ENCODE data around the gene ABI3BP. TPM values are rescaled to one million over a fixed set of nuclear protein-coding genes. Genes with fewer than 3 reads are reported as not detected.

Gene ABI3BP
- total and polyA plus RNA-seq, 10 of the 15 experiments (the other 5 are each of a cell fraction or from before 2014, with no cell fraction given): 0.03 to 0.42 (median 0.11) TPM; not detected in 4

GRCh38 chr3:100968932-100969906 is 24.0 kb downstream of the ABI3BP start:
- Histone ChIP-seq H2AFZ (ENCODE audit: control insufficient read depth, low read depth, low read length) (no peak overlapping the region), H3K36me3 (ENCODE audit: control insufficient read depth in 2 of 2, insufficient read depth in 2 of 2, low read length in 1 of 2) (no peaks in the 10 kb centered on the region), H3K27ac (ENCODE audit: control insufficient read depth, insufficient read depth) (no peak overlapping the region), H3K4me3 (no peak overlapping the region), H3K9ac (ENCODE audit: control insufficient read depth, insufficient read depth, low read length) (no peak overlapping the region), H3K4me2 (ENCODE audit: control insufficient read depth, insufficient read depth) (no peak overlapping the region), H4K20me1 (ENCODE audit: control insufficient read depth, insufficient read depth) (no peaks in the 10 kb centered on the region), H3K9me3 (replicated peaks; ENCODE audit: control insufficient read depth, insufficient read depth, low read length) (no peaks in the 10 kb centered on the region), H3K79me2 (ENCODE audit: control insufficient read depth, insufficient read depth, low read length) (no peaks in the 10 kb centered on the region), H3K4me1 (ENCODE audit: control insufficient read depth, insufficient read depth, low read length) (no peaks in the 10 kb centered on the region), H3K27me3 (replicated peaks in 1 of 2; ENCODE audit: control insufficient read depth in 2 of 2, insufficient read depth in 2 of 2, low read length in 1 of 2) (no peaks in the 10 kb centered on the region)
- ChIA-PET POLR2A (no interaction called here), CTCF (no interaction called here), SMC1A (ENCODE audit: uncharacterized antibody, unreplicated experiment) (interaction anchor here (0.6 to 0.7 kb wide), 2 partner anchors 9 to 16 kb away, joined by 3 read pairs; no protein-coding TSS in a partner anchor), RAD21 (ENCODE audit: unreplicated experiment) (no interaction called here)
- FAIRE-seq (no peak), ATAC-seq (no peak), DNase-seq (ENCODE audit: low read depth, low spot score) (no peak)
- intact Hi-C loops (cut with micrococcal nuclease; ENCODE audit: unreplicated experiment): no loop called here
- TF ChIP-seq YY1 (IDR thresholded peaks at IDR 0.05; ENCODE audit: low read depth, low read length) (no peak), E4F1 (IDR thresholded peaks at IDR 0.05; ENCODE audit: borderline replicate concordance, partially characterized antibody) (no peak), RELA (IDR thresholded peaks at IDR 0.05; ENCODE audit: borderline replicate concordance, partially characterized antibody) (no peak), KLF5 (IDR thresholded peaks at IDR 0.05; ENCODE audit: partially characterized antibody) (no peak), REST (IDR thresholded peaks at IDR 0.05; ENCODE audit: low read depth, low read length) (no peak), CTCF (IDR thresholded peaks at IDR 0.05 in 2 of 3, conservative IDR thresholded peaks at IDR 0.05 in 1 of 3; ENCODE audit: control insufficient read depth in 2 of 3, extremely low read depth in 1 of 3, insufficient read depth in 1 of 3, low read depth in 3 of 3, low read length in 3 of 3) (no peak), CEBPB (IDR thresholded peaks at IDR 0.05; ENCODE audit: borderline replicate concordance in 1 of 2, low read depth in 2 of 2, low read length in 2 of 2) (no peak), FOS (IDR thresholded peaks at IDR 0.05; ENCODE audit: borderline replicate concordance, extremely low read depth, insufficient read length) (no peak), JUNB (IDR thresholded peaks at IDR 0.05) (no peak), IKZF1 (conservative IDR thresholded peaks at IDR 0.05) (no peak), ZBED1 (IDR thresholded peaks at IDR 0.05; ENCODE audit: borderline replicate concordance) (no peak), RAD21 (IDR thresholded peaks at IDR 0.05; ENCODE audit: insufficient read depth, low read depth, low read length) (no peak), WRNIP1 (IDR thresholded peaks at IDR 0.05; ENCODE audit: borderline replicate concordance, low read depth, low read length) (no peak), ZNF217 (IDR thresholded peaks at IDR 0.05) (no peak)
- WGBS (ENCODE audit: insufficient coverage, insufficient replicate concordance, low lambda C conversion rate, missing lambda C conversion rate): 25% methylated on average over 6 of the region's 6 CpGs
- in situ Hi-C loops (cut with MboI): no loop called here
- no TSS peak for BruUV-seq (replicated peaks)
